Activated CD4-positive, alpha-beta T cell treated with anti-CD3 and anti-CD28 coated beads, Interleukin-10, Interleukin-2, amounts not matched to agents 100 ng/mL and 50 ng/mL, durations not matched to agents 16 hours and 8 hours (primary cell): Measurements from ENCODE around the gene DGKQ.

Source experiments
- DNase-seq: peaks from one replicate; pipeline ENCODE4 v3.0.0-alpha.2; 2020

Gene DGKQ

DNA sequence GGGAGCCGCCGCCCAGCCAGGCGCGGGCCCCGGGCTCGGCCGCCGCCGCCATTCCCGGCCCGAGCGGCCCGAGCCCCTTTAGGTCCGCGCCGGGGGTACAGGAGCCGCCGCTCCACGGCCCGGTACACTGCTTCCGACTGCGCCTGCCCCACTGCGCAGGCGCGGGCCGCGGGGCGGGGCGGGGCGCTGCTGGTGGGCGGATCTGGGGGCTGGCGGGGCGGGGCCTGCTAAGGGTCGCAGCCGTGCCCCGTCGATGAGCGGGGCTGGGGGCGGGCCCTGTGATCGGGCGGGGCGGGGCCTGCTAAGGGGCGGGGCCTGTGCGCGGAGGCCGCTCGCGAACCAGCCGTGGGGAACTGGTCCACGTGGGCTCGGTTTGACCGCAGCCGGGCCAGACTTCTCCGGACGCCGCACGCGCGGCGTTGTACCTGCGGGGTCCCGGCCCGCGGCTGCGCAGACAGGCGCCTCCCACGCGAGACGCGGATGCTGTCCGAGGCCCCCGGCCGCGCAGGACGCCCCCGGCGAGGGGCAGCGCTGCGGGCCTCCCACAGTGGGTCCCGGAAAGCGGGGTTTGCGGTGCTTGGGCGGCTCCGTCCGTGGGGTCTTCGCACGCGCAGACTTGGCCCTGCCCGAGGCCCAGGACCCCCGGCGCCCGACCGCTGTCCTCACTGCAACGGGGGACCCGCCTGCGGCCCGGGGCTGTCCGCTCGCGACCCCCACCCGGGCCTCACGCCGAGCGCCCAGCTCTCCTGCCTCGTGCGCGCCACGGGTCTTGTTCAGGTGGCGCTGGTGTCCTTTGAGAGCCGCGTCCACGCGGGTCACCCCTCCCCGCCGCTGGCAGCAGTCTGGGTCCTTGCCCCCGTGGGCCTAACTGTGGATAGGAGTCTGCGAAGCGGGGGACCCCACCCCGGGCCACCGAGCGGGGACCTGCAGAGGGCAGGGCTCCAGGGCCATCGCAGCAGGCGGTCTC lies at the start of gene DGKQ:
Gene DGKQ, minus strand, starts transcription at position 139 of the 967 bp plus-strand sequence. Its CDS starts 87 bp downstream, at position 52.
- DNase-seq, result peak; percentile 91

DNA sequence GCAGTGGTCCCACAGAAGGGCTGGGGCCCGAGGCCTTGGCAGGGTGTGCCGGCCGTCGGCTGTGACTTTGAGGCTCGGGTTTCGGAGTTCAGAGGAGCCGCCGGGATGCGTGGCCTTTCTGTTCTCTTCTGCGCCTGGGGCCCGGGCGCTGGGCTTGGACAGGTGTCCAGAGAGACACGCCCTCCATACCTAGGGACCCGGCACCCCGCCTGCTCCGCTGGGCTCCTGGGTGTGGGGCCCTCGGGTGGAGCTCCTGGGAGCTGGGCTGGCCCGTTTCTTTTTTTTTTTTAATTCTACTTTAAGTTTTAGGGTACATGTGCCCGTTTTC lies 49.3 kb upstream of the DGKQ start:
- no peak for DNase-seq

DNA sequence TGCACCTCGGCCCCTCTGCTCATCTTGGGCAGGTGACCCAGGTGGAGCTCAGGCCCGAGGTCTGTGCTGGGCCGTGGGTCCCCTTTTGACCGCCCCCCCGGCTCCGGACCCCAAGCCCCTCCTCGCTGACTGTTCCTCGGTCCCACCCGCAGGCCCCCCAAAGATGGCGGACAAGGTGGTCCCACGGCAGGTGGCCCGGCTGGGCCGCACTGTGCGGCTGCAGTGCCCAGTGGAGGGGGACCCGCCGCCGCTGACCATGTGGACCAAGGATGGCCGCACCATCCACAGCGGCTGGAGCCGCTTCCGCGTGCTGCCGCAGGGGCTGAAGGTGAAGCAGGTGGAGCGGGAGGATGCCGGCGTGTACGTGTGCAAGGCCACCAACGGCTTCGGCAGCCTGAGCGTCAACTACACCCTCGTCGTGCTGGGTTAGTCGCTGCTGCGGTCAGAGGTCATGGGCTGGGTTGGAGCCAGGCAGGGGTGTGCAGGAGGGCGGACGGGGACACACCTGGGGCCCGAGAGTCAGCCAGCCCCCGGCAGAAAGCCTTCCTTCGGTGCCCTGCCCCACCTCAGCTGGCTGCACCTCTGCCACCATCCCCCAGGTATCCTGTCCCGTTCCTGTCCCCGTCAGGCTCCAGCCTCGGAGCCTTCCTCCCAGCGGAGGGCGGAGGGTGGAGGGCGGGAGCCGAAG lies 48.8 kb upstream of the DGKQ start:
- no peak for DNase-seq

GRCh38 chr4:1021386-1022050 lies 48.1 kb upstream of the DGKQ start:
- no peak for DNase-seq

- DNase-seq, result no peak
Observed at GRCh38 chr4:1019729-1020470, 46.5 kb upstream of the DGKQ start.

GRCh38 chr4:1019320-1019719 lies 46.0 kb upstream of the DGKQ start:
- no peak for DNase-seq

GRCh38 chr4:1018147-1019020 lies 45.0 kb upstream of the DGKQ start:
- DNase-seq, result no peak

GRCh38 chr4:1017706-1018105 lies 44.3 kb upstream of the DGKQ start:
- no peak for DNase-seq

DNA sequence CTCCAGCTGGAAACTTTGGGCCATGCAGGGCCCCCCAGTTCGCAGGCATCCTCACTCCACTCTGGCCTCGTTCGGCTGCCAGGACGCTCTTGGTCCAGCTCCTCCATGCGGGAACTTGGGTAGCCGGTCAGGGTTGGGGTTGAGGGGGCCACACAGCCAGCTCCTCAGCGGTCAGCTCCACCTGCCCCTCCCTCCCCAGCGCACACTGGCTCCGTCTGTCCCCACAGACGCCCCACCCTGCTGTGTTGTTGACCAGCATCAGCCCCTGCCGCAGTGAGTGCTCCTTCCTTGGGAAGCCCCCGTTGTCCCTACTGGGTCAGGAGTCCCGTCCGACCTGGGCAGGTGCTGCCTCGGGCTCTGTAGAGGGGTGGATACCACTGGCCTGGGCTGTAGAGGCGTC lies 43.8 kb upstream of the DGKQ start:
- no peak for DNase-seq

- no peak for DNase-seq
Observed at GRCh38 chr4:1015746-1016145, 42.4 kb upstream of the DGKQ start.

GRCh38 chr4:1015179-1015578 lies 41.8 kb upstream of the DGKQ start:
- no peak for DNase-seq

DNA sequence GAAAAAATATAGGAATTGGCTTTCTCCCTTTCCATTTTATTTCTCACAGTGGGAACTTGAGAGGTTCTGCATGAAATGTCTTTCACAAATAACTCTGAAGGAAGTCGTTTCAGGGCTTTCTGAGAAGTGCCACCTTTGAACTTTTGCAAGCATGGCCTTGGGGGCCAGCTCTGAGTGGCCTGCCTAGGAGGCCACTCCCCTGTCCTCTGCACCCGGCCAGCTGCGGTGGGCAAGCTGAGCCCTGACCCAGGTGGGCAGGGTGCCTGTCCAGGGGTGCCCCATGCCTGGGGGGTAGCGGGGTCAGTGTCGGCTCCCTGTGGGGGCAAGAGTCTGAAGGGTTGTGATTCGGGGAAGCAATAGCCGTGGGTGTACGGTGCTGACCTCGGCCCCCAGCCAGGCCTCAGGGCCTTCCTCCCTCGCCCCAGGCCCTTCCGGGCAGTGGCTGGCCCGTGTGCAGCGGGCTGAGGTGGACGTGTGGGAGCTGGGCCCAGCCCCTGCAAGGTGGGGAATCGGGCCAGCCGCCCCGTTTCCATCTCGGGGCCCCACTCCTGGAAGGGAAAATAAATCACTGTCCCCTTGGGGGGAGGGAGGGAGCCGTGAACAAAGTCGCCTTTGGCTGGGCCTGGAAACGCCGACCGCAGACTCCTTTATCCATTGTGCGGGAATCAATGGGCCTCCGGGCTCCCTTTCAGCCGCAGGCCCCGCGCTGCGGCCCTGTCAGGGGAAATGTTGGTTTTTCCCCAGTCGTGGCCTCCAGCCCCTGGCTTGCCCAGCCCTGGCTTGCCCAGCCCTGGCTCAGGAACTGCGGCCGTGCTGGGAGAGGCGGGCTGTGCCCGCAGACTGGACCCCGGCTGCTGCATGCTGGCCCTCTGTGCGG lies 41.2 kb upstream of the DGKQ start:
- no peak for DNase-seq

GRCh38 chr4:1013225-1014073 lies 40.1 kb upstream of the DGKQ start:
- DNase-seq, result no peak

DNA sequence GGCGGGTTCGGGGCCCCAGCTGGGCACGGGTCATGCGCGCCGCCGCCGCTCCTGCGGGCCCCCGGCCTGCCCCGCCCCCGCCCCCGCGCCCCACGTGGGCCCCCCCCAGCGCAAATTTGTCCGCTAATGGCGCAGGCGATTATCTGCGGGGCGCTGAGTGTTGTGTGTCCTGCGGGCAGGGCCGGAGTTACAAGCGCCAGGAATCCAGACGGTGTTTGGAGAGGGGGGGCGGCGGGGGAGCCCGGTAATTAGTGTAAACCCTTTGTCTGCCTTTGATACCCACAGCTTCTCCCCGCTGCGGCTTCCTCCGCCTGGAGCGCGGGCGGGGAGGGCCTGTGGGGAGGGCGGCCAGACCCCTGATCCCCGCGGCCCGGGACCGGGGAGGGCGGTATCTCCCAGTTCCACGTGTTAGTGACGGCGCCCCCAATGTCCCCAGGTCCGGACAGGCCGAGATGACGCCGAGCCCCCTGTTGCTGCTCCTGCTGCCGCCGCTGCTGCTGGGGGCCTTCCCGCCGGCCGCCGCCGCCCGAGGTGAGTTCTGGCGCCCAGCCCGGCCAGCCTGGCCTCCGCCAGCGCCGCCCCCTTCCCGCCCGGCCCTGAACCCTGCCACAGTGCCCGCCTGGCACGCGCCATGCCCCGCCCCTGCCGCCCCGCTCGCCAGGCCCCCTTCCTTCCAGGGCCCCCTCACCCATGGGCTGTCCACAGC lies 38.8 kb upstream of the DGKQ start:
- DNase-seq, result no peak

- DNase-seq, result no peak
Observed at GRCh38 chr4:1011666-1012033, 38.3 kb upstream of the DGKQ start.

DNA sequence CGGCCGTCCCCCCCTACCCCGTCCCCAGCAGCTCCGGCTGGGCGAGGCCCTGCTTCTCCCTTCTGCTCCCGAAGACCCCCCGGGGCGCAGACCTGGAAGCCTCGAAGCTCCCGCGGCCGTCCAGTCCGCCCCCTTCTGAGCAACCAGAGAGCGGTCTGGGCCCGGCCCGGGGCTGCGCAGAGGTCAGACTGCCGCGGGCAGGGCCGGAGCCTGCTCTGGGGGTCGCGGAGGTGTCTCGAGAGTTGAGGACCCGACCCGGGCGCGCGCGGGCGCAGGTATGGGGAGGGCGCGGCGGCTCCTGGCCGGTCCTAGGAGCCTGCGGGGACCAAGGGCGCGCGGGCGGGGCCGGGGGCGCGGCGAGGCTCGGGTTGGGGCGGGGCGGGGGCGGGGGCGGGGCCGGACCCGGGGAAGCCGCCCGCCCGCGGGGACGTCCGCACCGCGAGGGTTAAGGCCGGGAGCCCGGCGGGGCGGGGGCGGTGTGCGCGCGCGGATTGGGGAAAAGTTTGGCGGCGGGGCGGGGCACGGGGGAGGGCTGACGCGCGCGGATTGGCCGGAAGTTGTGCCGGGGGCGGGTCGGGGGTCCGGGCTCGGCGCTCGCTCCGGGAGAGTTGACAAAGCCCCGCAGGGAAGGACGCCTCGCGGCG lies 37.8 kb upstream of the DGKQ start, which contains the start of gene FGFRL1:
Gene FGFRL1, plus strand, starts transcription at position 605 of the 644 bp plus-strand sequence. CDS start 860 bp downstream, outside the sequence.
- DNase-seq, result peak; percentile 90

- peak; percentile 88 for DNase-seq
Observed at GRCh38 chr4:1010395-1011021, 37.1 kb upstream of the DGKQ start.
